ENCODE measurements around the gene CYB5RL.

DNA sequence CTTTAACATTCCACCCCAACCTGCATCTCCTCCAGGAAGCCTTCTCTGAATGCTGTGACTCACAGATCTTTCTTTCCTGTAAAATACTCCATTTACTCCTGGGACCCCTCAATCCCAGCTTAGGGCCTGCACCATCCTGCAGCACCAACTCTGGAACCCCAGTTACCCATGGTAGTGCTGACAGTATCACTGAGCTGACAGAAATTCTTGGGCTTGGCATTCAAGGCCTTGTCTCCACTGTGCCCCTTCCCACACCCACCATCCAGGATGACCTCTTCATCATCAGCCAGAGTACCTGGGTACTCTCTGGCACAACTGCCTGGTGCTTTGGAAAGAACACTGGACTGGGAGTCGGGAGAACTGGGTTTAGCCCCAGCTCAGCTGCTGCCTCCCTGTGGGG lies 8.3 kb downstream of the CYB5RL start:
- TF ChIP-seq, protein P1, sequence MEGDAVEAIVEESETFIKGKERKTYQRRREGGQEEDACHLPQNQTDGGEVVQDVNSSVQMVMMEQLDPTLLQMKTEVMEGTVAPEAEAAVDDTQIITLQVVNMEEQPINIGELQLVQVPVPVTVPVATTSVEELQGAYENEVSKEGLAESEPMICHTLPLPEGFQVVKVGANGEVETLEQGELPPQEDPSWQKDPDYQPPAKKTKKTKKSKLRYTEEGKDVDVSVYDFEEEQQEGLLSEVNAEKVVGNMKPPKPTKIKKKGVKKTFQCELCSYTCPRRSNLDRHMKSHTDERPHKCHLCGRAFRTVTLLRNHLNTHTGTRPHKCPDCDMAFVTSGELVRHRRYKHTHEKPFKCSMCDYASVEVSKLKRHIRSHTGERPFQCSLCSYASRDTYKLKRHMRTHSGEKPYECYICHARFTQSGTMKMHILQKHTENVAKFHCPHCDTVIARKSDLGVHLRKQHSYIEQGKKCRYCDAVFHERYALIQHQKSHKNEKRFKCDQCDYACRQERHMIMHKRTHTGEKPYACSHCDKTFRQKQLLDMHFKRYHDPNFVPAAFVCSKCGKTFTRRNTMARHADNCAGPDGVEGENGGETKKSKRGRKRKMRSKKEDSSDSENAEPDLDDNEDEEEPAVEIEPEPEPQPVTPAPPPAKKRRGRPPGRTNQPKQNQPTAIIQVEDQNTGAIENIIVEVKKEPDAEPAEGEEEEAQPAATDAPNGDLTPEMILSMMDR (IDR thresholded peaks at IDR 0.05) = no peak
- TF ChIP-seq POLR2A (IDR thresholded peaks at IDR 0.05) = no peak
- no peak for TF ChIP-seq POLR2AphosphoS5 (IDR thresholded peaks at IDR 0.05; ENCODE audit: insufficient read depth in 1 of 2, low read depth in 1 of 2)
